Right ventricle myocardium inferior (tissue), 1 donor: ENCODE measurements around the gene FCER2. TPM values are rescaled to one million over a fixed set of nuclear protein-coding genes. Genes with fewer than 3 reads are reported as not detected.

Experiments
- ATAC-seq: fragments of 200-7000 bp; cut with Tn5 transposase; one replicate; pipeline ENCODE4 v1.9.1; 2020; ENCODE audit warnings: mild to moderate bottlenecking, moderate library complexity
- DNase-seq: peaks from one replicate; pipeline ENCODE4 v3.0.0; 2021; ENCODE audit errors: missing footprints
- intact Hi-C: fragments of 100-400 bp; cut with DNase I; formaldehyde crosslinking; loops from one replicate; pipeline ENCODE4 v1.11.0; 2022
- total RNA-seq: library from RNA; stranded (reverse); fragmentation: NEBNext Ultra II Directional; extraction: Animal tissue kit (Norgen Biotek cat#: 25700); gene quantifications from one replicate; pipeline ENCODE4 v1.2.1, GENCODE V29; 2021
- donor health status: DM: no; HTN: yes; CAD: no; lungs with severe emphysema.

Gene FCER2
- total RNA-seq, 1 donor from 2014 or later, result 0.30 TPM

- no peak for ATAC-seq
Measured at GRCh38 chr19:7641290-7642276, 60.3 kb downstream of the FCER2 start.

GRCh38 chr19:7640803-7641202, 61.1 kb downstream of the FCER2 start:
- DNase-seq (no peak), ATAC-seq (no peak)
- intact Hi-C loops, result no loop called here

More at GRCh38 chr19:7641290-7642276, 60.3 kb downstream of the FCER2 start:
- no peak for DNase-seq
- intact Hi-C loops, result no loop called here

- no peak for ATAC-seq
- intact Hi-C loops, result no loop called here
- DNase-seq, result no peak
Measured at GRCh38 chr19:7639863-7640348, 62.0 kb downstream of the FCER2 start.

- intact Hi-C loops, result no loop called here
- no peak for DNase-seq
- ATAC-seq, result no peak
Measured at GRCh38 chr19:7638802-7639465, 63.0 kb downstream of the FCER2 start.

Other genes with a start within 250 kb of the FCER2 start
- 1.2 TPM for gene PEX11G, start 213.1 kb downstream of the FCER2 start, total RNA-seq
- gene ZNF358, start 186.0 kb downstream of the FCER2 start, total RNA-seq, result 89.6 TPM
- 19.5 TPM for gene MCOLN1, start 179.5 kb downstream of the FCER2 start, total RNA-seq
- gene PNPLA6, start 166.4 kb downstream of the FCER2 start, total RNA-seq, result 50.6 TPM
- 1.9 TPM for gene CAMSAP3, start 106.3 kb downstream of the FCER2 start, total RNA-seq
- gene XAB2, start 72.6 kb downstream of the FCER2 start, total RNA-seq, result 25.3 TPM
- gene PET100, start 72.3 kb downstream of the FCER2 start, total RNA-seq, result 205 TPM
- 6.6 TPM for gene PCP2, start 68.4 kb downstream of the FCER2 start, total RNA-seq
- gene STXBP2, start 65.0 kb downstream of the FCER2 start, total RNA-seq, result 8.4 TPM
- gene RETN, start 33.1 kb downstream of the FCER2 start, total RNA-seq, result 1.2 TPM
- 1.1 TPM for gene MCEMP1, start 25.0 kb downstream of the FCER2 start, total RNA-seq
- gene TRAPPC5, start 21.3 kb downstream of the FCER2 start, total RNA-seq, result 139 TPM
- gene CLEC4G, start 30.0 kb upstream of the FCER2 start, total RNA-seq, result 2.2 TPM
- gene CD209, start 45.4 kb upstream of the FCER2 start, total RNA-seq, result 15.6 TPM
- gene CLEC4M, start 61.1 kb upstream of the FCER2 start, total RNA-seq, result not detected
- 21.5 TPM for gene EVI5L, start 128.1 kb upstream of the FCER2 start, total RNA-seq
- gene PRR36, start 172.3 kb upstream of the FCER2 start, total RNA-seq, result not detected
- 2.5 TPM for gene LRRC8E, start 186.4 kb upstream of the FCER2 start, total RNA-seq
- 28.0 TPM for gene MAP2K7, start 201.7 kb upstream of the FCER2 start, total RNA-seq
- gene TGFBR3L, start 212.7 kb upstream of the FCER2 start, total RNA-seq, result 7.2 TPM
- gene SNAPC2, start 218.2 kb upstream of the FCER2 start, total RNA-seq, result 10.3 TPM
- gene CTXN1, start 224.0 kb upstream of the FCER2 start, total RNA-seq, result 0.19 TPM
- 111 TPM for gene TIMM44, start 241.5 kb upstream of the FCER2 start, total RNA-seq